Neuronal stem cell (in vitro differentiated cells): Measurements from ENCODE around the gene NUDT15.

Experiments used
- DNase-seq: peaks from one replicate; pipeline ENCODE4 v3.0.0-alpha.2; 2013; ENCODE audit warnings: low spot score
- H2AFZ ChIP-seq: one replicate; pipeline ENCODE4 v1.6.1; 2013; ENCODE audit warnings: mild to moderate bottlenecking, low read length, inconsistent platforms
- H2AK5ac ChIP-seq: 2 replicates; pipeline ENCODE4 v1.6.1; 2013; ENCODE audit warnings: low read depth, mild to moderate bottlenecking, inconsistent platforms, low read length, moderate library complexity, mixed read lengths
- H2BK120ac ChIP-seq: 2 replicates; pipeline ENCODE4 v1.6.1; 2013; ENCODE audit warnings: low read depth, mild to moderate bottlenecking, inconsistent platforms, low read length, moderate library complexity, mixed read lengths
- H2BK12ac ChIP-seq: one replicate; pipeline ENCODE4 v1.6.1; 2013; ENCODE audit warnings: low read length, inconsistent platforms
- H2BK15ac ChIP-seq: 2 replicates; pipeline ENCODE4 v1.6.1; 2013; ENCODE audit warnings: mild to moderate bottlenecking, low read length, inconsistent platforms, mixed read lengths
- H2BK5ac ChIP-seq: one replicate; pipeline ENCODE4 v1.6.1; 2013; ENCODE audit warnings: inconsistent platforms, mild to moderate bottlenecking, low read length, moderate library complexity
- H3K14ac ChIP-seq: one replicate; pipeline ENCODE4 v1.6.1; 2013; ENCODE audit warnings: low read length, inconsistent platforms
- H3K18ac ChIP-seq: 2 replicates; pipeline ENCODE4 v1.6.1; 2013; ENCODE audit warnings: low read length, inconsistent platforms
- H3K23ac ChIP-seq: 2 replicates; pipeline ENCODE4 v1.6.1; 2013; ENCODE audit warnings: low read depth, mild to moderate bottlenecking, mixed read lengths, low read length, inconsistent platforms; ENCODE audit not compliant: poor library complexity
- H3K27ac ChIP-seq: replicated peaks from 3 replicates; pipeline ENCODE4 v1.5.1; 2013; ENCODE audit warnings: low read length, inconsistent platforms
- H3K27me3 ChIP-seq, 3 experiments: 2 replicates each; pipeline ENCODE4 v1.6.1; 2013; ENCODE audit warnings: low read length in 3 of 3, mild to moderate bottlenecking in 2 of 3, inconsistent platforms in 1 of 3, low read depth in 1 of 3, mixed read lengths in 1 of 3, moderate library complexity in 1 of 3; ENCODE audit not compliant: control insufficient read depth in 3 of 3, insufficient read depth in 3 of 3
- H3K36me3 ChIP-seq, 2 donors: replicated peaks in 1 of 2; 2 replicates each; pipeline ENCODE4 v1.6.1; 2013; ENCODE audit warnings: low read length in 2 of 2; ENCODE audit not compliant: control insufficient read depth in 2 of 2, insufficient read depth in 2 of 2
- H3K4ac ChIP-seq: 2 replicates; pipeline ENCODE4 v1.6.1; 2013; ENCODE audit warnings: inconsistent platforms, mild to moderate bottlenecking, low read length, moderate library complexity
- H3K4me1 ChIP-seq, 2 donors: 1 replicate in 1 of 2; 2 replicates in 1 of 2; pipeline ENCODE4 v1.6.1; 2013; ENCODE audit warnings: low read length in 2 of 2, low read depth in 1 of 2; ENCODE audit not compliant: control insufficient read depth in 2 of 2, insufficient read depth in 1 of 2
- H3K4me2 ChIP-seq: one replicate; pipeline ENCODE4 v1.6.1; 2013; ENCODE audit warnings: mild to moderate bottlenecking, low read length, inconsistent platforms; ENCODE audit not compliant: insufficient read depth, poor library complexity, severe bottlenecking
- H3K4me3 ChIP-seq, 2 donors: 2 replicates each; pipeline ENCODE4 v1.5.1; 2013; ENCODE audit warnings: low read length in 2 of 2, mild to moderate bottlenecking in 2 of 2, inconsistent platforms in 1 of 2, moderate library complexity in 1 of 2
- H3K79me1 ChIP-seq: one replicate; pipeline ENCODE4 v1.6.1; 2013; ENCODE audit warnings: low read depth, mild to moderate bottlenecking, inconsistent platforms, low read length, moderate library complexity
- H3K9ac ChIP-seq: one replicate; pipeline ENCODE4 v1.6.1; 2013; ENCODE audit warnings: mild to moderate bottlenecking, low read depth, low read length, inconsistent platforms; ENCODE audit not compliant: poor library complexity
- H3K9me3 ChIP-seq, 2 donors: replicated peaks in 1 of 2; 2 replicates each; pipeline versions ENCODE3 to v1.6.1; 2013; ENCODE audit warnings: low read length in 2 of 2, mild to moderate bottlenecking in 2 of 2, inconsistent platforms in 1 of 2, low read depth in 1 of 2, mixed read lengths in 1 of 2, moderate library complexity in 1 of 2; ENCODE audit not compliant: control insufficient read depth in 2 of 2, insufficient read depth in 1 of 2
- H4K8ac ChIP-seq: one replicate; pipeline ENCODE4 v1.6.1; 2013; ENCODE audit warnings: low read depth, mild to moderate bottlenecking, inconsistent platforms, low read length, moderate library complexity
- H4K91ac ChIP-seq: one replicate; pipeline ENCODE4 v1.6.1; 2013; ENCODE audit warnings: low read length, low read depth, mild to moderate bottlenecking, inconsistent platforms; ENCODE audit not compliant: poor library complexity
- WGBS, 2 donors: extraction: QIAGEN DNeasy Blood & Tissue Kit; methylation state at CpG; one replicate each; pipeline ENCODE4 v1.1.7; 2013; ENCODE audit warnings: missing lambda C conversion rate in 2 of 2, mixed read lengths in 1 of 2; ENCODE audit not compliant: insufficient read length in 2 of 2, insufficient replicate concordance in 1 of 2; ENCODE audit errors: extremely low coverage in 2 of 2; 5-methylcytosine and 5-hydroxymethylcytosine counted together

The NUDT15 gene

DNA sequence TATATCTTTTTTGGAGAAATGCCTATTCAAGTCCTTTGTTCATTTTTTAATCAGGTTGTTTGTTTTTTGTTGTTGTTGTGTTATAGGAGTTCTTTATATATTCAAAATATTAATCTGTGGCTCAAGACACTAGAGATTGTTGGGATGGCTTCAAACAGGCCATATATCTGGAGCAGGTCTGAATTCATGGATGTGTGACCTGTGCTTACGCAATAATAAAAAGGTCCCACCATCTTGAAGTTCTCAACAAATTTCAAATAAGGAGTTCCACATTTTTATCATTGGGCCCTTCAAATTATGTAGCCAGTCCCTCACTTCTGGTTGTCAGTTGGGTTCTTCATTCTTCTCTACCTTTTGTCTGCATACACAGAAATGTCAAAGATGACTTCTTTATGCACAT, 17.7 kb upstream of the NUDT15 start:
- Histone ChIP-seq H2BK15ac (no peak overlapping the region), H2BK12ac (no peak overlapping the region), H2BK120ac (no peak overlapping the region), H3K4me2 (no peak overlapping the region), H2AK5ac (no peak overlapping the region), H3K4me3 (no peak overlapping the region), H3K4me1 (no peaks in the 10 kb centered on the region), H3K27ac (no peak overlapping the region), H3K79me1 (no peaks in the 10 kb centered on the region), H3K18ac (no peak overlapping the region), H3K9ac (no peak overlapping the region), H3K27me3 (no peaks in the 10 kb centered on the region), H3K36me3 (no peaks in the 10 kb centered on the region), H4K91ac (no peak overlapping the region), H3K14ac (no peak overlapping the region), H3K4ac (no peak overlapping the region), H4K8ac (no peak overlapping the region), H2BK5ac (no peak overlapping the region), H3K23ac (no peak overlapping the region), H2AFZ (no peak overlapping the region), H3K9me3 (no peaks in the 10 kb centered on the region)
- WGBS, 2 donors = no CpG with 5 or more reads among the region's 1 CpG
- DNase-seq = no peak

- no peaks in the 10 kb centered on the region for H3K27me3 ChIP-seq
- no peaks in the 10 kb centered on the region for H3K79me1 ChIP-seq
- no peak overlapping the region for H3K18ac ChIP-seq
- no peak overlapping the region for H2AFZ ChIP-seq
- no peak overlapping the region for H3K4me3 ChIP-seq
- H2AK5ac ChIP-seq = no peak overlapping the region
- H3K23ac ChIP-seq = no peak overlapping the region
- no peak for DNase-seq
- peaks cover 2 to 22% of the 10 kb centered on the region in 2 donors for H3K9me3 ChIP-seq
- peaks cover 2 to 10% of the 10 kb centered on the region in 2 donors for H3K36me3 ChIP-seq
- H3K27ac ChIP-seq = no peak overlapping the region
- H2BK120ac ChIP-seq = no peak overlapping the region
- H3K14ac ChIP-seq = no peak overlapping the region
- H4K91ac ChIP-seq = no peak overlapping the region
- no peak overlapping the region for H2BK5ac ChIP-seq
- no peak overlapping the region for H2BK15ac ChIP-seq
- no peak overlapping the region for H3K4me2 ChIP-seq
- no peak overlapping the region for H4K8ac ChIP-seq
- no peak overlapping the region for H3K9ac ChIP-seq
- H3K4me1 ChIP-seq = no peaks in the 10 kb centered on the region
- no peak overlapping the region for H2BK12ac ChIP-seq
- no peak overlapping the region for H3K4ac ChIP-seq
Measured at GRCh38 chr13:48028066-48028465, 9.5 kb upstream of the NUDT15 start.

DNA sequence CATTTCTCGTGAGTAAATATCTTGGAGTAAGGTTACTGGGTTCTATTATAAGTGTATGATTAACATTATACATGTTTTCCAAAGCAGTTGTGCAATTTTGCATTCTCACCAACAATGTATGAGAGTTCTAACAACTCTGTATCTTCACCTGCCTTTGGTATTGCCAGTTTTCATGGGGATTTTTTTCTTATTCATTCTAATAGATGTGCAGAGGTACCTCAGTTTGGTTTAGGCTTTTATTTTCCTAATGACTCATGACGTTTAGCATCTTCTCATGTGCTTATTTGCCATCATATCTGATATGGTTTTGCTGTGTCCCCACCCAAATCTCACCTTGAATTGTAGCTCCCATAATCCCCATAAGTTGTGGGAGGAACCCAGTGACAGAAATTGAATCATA, 7.7 kb upstream of the NUDT15 start:
- Histone ChIP-seq H2BK12ac (no peak overlapping the region), H3K18ac (no peak overlapping the region), H3K4me3 (no peak overlapping the region), H3K9me3 (peaks cover 2 to 22% of the 10 kb centered on the region in 2 donors), H2BK15ac (no peak overlapping the region), H3K23ac (no peak overlapping the region), H3K14ac (no peak overlapping the region), H3K9ac (no peak overlapping the region), H4K91ac (no peak overlapping the region), H4K8ac (no peak overlapping the region), H3K27me3 (no peaks in the 10 kb centered on the region), H3K4ac (no peak overlapping the region), H2BK120ac (no peak overlapping the region), H3K79me1 (no peaks in the 10 kb centered on the region), H3K27ac (no peak overlapping the region), H3K4me1 (no peaks in the 10 kb centered on the region), H2AK5ac (no peak overlapping the region), H3K4me2 (no peak overlapping the region), H3K36me3 (peaks cover 2 to 10% of the 10 kb centered on the region in 2 donors), H2AFZ (no peak overlapping the region), H2BK5ac (no peak overlapping the region)
- no CpG with 5 or more reads among the region's 2 CpGs for WGBS, 2 donors
- no peak for DNase-seq

DNA sequence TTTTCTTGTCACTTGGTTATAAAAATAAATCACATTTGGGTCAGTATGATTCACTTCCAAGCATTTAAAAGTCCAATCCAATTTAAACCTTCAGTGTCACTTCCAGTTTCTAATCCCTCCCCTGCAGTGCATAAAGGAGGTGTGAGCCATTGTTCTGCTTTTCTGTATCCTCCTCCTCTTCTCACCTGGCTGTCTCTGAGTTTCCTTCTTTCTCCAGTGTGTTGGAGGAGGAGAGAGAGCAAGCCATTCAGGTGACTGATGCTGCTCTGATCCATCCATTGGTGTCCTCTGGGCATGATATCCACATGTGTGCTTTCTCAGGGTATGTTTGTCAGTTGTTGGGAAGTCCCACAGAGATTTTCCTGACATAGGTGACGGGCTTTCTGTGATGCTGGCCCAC, 1.2 kb downstream of the NUDT15 start:
- Histone ChIP-seq H2AK5ac (no peak overlapping the region), H2BK15ac (no peak overlapping the region), H3K14ac (no peak overlapping the region), H3K4me2 (peak overlapping the region; percentile 14), H2BK120ac (no peak overlapping the region), H3K4me1 (peaks cover 0 to 4% of the 10 kb centered on the region in 2 donors), H4K8ac (no peak overlapping the region), H3K23ac (no peak overlapping the region), H4K91ac (no peak overlapping the region), H2BK5ac (no peak overlapping the region), H3K4me3 (peak overlapping the region in 1 of 2 donors; percentile 72), H3K27me3 (no peaks in the 10 kb centered on the region), H3K9me3 (peaks cover 2% of the 10 kb centered on the region in 2 donors), H2BK12ac (no peak overlapping the region), H3K27ac (no peak overlapping the region), H2AFZ (no peak overlapping the region), H3K36me3 (peaks cover 6 to 46% of the 10 kb centered on the region in 2 donors), H3K9ac (no peak overlapping the region), H3K18ac (no peak overlapping the region), H3K4ac (no peak overlapping the region), H3K79me1 (no peaks in the 10 kb centered on the region)
- no peak for DNase-seq
- no CpG with 5 or more reads among the region's 1 CpG for WGBS, 2 donors
